ENCODE results near the gene PEX1.
"Not testable (repeated sequence)": the region's sequence is repeated elsewhere in the genome, so short reads cannot be mapped to it uniquely, and the experiment has no call there.

The PEX1 gene

DNA sequence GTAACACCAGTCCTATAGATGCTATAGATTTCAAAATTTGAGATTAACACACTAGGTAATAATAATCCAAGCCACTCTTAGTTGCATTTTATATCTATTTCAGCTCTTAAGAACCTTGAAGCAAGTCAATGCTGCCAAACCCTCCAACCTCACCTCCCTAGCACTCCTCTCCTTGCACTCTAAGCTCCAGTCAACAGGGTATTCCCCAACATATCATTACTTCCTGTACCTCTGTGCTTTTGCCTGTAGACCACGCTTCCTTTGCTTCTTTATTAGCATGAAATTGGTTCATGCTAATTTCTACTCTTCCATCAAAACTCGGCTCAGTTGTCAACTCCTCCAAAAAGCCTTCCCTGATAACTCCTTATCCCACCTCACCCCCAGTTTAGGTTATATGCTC, 24.6 kb downstream of the PEX1 start:
- no peak for DNase-seq

DNA sequence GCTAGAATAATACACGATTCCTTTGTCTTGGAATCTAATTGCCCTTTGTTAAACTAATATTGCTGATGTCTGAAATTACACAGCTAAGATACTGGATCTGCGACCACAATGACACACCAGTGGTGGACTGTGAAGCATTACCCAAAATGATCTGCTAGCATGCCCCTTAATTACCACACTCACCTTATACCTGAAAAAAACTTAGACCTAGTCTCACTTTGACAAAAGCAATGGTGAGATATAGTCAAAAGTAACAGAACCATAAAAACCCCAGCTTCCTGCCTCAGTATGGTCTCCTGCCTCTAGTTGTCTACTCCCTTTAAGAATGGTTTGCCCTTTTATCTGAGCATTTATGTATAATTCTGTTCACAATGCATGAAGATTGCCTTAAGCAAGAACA, 29.8 kb downstream of the PEX1 start:
- DNase-seq, result no peak

DNA sequence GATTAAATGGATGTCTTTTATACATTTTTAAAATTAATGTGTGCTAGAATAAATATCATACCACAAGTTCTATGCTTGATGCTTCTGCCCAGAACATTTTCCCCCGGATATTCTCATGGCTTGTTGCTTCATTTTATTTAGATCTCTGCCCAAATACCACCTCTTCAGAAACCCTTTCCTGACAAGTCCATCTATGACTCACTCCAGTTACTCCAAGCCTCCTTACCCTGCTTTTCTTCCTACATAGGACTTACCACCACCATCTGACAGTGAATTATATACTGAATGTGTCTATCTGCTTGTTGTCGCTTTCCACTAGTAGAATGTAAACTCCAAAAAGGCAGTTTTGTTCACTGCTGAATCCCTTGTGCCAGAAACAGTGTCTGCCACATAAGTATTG, 31.4 kb downstream of the PEX1 start:
- no peak for DNase-seq

DNA sequence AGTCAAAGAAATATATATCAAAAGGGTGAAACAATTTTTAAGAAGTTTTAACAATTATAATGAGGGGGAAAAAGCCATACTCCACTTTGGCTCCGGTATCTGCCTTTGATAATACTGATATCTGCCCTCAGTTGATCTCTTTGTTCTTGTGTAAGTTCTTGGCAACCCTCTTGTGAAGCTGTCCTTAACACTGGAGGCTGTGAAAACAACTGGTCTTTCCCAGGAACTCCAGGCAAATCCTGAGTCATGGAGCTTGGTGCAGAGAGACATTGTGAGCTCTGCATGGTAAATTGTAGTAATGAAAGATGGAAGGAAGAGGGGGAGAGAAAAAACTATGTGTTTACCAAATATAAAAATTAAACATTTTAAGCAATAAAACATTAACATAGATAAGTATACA, 38.7 kb downstream of the PEX1 start:
- no peak for DNase-seq

DNA sequence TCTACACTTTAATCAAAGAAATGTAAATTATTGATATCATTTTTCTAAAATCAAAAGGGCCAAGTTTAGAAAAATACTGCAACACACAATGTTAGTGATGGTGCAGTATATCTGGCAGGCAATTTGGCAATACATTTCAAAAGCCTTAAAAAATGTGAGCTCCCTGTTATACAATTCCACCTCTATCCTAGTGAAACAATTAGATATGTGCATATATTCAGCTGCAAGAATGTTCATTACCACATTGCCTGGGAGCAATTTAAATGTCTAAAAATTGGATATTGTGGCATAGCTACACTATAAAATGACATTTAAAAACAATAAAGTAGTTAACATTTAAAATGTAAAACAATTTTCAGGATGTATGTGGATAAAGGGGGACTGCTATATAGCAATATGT, 40.5 kb downstream of the PEX1 start:
- no peak for DNase-seq

DNA sequence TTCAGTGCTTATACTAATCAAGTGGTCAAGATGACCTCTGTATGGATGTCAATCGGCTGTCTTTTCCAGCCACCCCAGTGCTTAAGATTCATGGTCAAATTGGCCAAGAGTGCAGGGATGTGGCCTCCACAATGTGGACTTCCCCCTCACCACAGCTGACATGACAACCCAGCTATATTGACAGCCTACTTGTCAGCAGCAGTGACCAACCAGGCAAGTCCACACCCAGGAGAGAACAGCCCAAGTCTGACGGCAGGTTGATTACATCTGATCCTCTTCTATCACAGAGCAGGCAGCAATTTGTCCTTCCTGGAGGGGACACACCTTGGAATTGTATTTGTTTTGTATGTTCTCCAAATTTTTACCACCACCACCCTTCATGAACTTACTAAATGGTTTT, 42.3 kb downstream of the PEX1 start:
- DNase-seq, result no peak

DNA sequence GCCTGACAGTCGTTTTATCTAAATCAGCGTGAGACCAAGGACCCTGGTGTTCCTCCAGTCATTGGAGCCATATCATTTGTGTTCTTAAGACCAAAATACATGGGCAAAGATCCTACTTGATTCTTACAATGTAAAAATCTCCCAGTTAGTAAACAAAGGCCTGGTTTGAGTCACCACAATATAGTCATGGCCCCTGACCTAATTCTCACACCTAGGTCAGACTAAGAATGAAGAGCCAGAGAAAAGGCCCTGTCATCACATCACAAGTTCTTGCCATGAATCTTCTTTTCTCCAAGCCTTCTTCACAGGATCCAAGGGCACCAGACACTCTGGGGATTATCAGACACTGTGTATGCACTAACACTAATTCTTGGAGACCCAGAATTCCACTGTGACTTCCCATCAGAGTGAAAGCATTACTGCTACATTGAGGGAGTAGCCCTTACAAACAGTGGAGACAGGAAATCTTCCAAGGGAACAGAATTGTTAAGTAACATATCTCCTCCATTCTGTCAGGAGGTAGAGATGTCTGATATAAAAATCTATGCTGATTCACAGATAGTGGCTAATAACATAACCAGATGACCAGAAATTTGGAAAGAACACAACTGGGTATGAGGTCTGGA, 42.9 kb downstream of the PEX1 start:
- no peak for DNase-seq

DNA sequence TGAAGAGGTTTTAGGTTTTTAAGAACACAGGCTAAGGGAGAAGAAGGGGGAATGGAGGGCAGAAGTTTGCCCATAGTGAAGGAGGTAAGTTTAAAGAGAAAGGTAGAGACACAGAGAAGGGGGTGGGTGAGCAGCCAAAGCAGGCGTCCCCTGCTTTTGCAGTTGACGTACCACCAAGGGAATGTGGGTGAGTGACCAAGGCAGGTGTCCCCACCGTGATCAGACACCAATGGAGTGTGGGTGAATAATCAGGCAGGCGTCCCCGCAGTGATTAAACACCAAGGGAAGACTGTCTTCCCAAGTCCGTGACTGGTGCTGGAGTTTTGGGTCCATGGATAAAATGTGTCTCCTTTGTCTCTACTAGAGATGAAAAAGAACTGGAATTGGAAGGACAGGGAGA, 44.1 kb downstream of the PEX1 start:
- DNase-seq, result not testable (repeated sequence)

DNA sequence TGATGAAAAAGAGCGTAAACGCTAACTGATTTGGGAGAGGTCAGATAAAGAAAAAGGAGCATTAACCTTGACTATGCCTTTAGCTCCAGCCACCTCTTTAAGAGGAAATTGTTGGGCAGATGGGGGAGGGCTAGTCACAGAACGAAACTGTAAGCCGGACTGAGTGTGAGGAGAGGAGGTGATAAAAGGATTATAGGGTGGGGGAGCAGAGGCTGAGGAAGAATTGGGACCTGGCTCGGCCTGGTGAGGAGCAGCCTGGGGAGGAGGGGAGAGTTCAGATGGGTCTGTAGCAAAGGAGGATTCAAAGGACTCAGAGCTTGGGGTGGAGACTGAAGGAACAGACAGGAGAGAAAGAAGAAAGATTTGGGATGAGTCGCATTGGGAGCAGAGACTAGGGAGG, 44.7 kb downstream of the PEX1 start:
- DNase-seq, result not testable (repeated sequence)

DNA sequence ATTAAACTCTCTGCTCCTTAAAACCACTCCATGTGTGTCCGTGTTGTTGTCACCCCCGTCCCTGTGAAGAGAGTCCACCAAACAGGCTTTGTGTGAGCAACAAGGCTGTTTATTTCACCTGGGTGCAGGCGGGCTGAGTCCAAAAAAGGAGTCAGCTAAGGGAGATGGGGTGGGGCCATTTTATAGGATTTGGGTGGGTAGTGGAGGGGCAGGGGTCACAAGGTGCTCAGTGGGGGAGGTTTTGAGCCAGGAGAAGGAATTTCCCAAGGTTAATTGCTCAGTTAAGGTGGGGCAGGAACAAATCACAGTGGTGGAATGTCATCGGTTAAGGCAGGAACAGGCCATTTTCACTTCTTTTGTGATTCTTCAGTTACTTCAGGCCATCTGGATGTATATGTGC, 49.2 kb downstream of the PEX1 start:
- DNase-seq, result not testable (repeated sequence)

DNA sequence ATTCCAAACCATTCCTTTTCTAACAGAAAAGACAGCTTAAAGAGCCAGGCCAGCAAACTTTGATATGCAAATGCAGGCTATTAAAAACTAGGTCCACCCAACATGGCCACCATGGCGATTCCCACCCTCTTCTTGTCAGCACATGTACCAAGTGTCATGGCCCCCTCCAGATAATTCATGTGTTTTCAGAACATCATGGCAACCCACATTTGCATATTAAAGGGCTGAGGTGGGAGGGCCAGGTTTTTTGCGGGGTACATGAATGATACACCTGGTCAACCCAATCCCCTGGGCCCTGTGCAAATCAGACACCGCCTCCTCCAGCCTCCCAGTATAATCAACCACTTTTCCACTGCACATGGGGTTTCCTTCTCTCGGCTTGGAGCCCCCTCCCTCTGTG, 49.6 kb downstream of the PEX1 start:
- DNase-seq, result no peak

DNA sequence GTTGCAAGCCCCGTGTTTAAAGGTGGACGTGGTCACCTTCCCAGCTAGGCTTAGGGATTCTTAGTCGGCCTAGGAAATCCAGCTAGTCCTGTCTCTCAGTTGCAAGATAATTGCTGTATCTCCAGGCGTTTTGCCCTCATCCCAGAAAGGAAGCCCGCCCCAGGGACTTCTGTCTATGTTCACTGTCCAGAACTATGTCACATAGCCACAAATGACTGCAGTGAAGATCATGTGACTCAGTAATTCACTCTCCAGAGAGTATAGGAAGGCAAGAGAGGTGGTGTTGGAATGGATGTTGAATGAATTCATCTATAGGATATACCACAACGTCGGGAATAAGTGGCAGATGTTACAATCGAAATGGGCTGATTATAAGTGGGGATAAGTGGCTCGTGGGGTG, 50.2 kb downstream of the PEX1 start:
- DNase-seq, result no peak

DNA sequence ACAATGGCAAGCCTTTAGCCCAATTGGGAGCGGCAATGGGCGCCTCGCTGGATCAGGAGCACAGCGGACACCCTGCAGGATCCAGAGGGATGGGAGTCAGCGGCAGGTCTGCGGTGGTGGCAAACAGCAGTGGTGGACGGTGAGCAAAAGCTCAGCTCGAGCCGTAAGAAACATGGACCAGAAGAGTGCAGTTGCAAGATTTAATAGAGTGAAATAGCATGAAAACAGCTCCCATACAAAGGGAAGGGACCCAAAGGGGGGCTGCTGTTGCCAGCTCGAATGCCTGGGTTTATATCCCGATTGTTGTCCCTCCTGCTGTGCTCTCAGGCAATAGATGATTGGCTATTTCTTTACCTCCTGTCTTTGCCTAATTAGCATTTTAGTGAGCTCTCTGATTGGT, 50.6 kb downstream of the PEX1 start, which contains the start of gene ERVW-1:
ERVW-1 (minus strand) TSS at position 266 of the 400 bp plus-strand sequence. CDS start 7,565 bp downstream, outside the sequence.
- not testable (repeated sequence) for DNase-seq

DNA sequence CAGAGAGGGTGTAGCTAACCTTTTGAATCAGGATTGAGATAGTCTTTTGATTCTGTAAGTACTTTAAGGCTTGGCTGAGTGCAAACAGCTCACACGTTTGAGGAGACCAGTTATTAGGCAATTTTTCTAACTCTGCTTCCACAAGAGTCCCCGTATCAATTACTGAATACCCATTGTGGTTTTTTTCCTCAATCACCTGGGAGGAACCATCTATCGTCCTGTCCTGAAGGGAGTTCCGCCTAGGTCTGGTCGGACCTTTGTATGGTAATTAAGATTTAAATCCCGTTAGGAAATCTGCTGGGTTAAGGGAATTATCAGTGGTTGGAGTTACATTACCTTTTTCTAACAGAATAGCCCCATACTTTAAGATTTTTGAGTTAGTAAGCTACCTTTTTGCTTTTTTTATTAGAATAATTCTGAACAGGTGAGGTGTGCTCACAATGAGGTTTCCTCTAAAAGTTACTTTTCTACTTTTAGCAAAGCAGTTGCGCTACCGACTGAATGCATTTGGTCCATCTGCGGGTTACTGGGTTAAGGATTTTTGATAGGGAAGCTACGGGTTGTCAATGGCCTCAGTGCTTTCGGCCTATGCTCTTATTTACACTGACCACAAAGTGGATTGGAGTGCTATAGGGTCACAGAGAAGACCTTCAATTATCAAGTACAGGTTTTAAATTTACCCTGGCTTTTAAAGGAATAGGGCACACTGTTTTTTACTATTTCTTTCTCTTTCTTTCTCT, 52.3 kb downstream of the PEX1 start:
- not testable (repeated sequence) for DNase-seq

DNA sequence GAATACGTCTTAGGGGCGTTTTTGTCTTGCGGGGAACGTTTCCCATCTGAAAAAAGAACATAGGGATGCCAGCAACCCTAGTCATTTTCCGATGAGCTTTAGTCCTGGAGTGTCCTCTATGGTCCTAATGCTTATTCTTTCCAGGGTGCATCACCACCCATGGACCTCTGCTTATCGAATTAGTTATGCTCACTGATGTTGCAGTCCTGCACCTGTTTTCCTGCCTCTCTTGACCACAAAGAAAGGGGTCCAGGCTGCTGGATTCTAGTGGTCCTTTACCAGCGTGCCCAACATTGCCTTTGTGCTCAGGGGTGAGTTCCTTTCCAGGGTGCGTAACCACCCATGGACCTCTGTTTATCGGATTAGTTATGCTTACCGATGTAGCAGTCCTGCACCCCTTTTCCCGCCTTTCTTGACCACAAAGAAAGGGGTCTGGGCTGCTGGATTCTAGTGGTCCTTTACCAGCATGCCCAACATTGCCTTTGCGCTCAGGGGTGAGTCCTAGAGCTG, 53.0 kb downstream of the PEX1 start:
- not testable (repeated sequence) for DNase-seq

DNA sequence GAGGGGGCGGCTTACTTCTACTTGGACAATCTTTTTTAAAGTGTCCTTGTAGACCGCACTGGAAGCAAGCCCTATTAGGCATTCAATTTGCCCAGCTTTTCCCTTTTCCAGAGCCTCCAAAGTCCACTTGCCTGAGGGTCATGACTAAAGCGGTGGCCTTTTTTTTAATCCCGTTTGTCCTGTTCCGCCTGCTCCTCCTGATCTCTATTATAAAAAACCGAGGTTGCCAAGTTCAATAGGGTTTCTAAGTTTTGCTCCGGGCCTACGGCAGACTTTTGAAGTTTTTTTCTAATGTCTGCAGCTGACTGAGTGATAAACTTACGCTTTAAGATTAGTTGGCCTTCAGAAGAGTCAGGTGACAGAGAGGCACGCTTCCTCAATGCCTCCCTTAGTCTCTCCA, 54.3 kb downstream of the PEX1 start:
- not testable (repeated sequence) for DNase-seq

DNA sequence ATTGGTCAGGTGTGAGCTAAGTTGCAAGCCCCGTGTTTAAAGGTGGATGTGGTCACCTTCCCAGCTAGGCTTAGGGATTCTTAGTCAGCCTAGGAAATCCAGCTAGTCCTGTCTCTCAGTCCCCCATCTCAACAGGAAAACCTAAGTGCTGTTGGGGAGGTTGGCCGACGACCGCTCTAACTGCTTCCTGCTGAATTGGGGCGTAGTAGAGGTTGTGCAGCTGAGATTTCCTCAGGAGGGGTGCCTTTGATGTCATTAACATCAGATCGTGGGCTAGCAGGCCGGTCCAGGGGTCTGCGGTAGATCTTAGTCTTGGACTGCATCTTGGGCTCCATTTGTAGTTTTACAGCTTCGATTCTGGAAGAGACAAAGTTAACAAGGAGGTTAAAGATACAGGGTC, 59.7 kb downstream of the PEX1 start:
- not testable (repeated sequence) for DNase-seq

DNA sequence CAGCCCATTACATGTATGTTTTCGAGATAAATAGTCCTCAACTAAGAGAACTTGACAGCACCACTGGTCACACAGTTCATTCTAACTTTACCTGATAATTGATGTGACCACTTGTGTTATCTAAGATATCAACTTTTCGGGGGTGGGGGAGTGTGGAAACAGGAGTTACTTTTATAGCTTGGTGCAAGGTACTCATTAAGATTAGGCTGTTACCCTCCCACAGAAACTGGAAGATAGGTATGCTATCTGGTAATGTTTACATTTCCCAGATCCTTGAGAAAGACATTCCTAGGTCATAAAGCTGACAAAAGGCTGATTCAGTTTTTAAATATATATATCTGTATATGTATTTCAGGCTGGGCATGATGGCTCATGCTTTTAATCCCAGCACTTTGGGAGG, 61.6 kb downstream of the PEX1 start:
- DNase-seq, result no peak

DNA sequence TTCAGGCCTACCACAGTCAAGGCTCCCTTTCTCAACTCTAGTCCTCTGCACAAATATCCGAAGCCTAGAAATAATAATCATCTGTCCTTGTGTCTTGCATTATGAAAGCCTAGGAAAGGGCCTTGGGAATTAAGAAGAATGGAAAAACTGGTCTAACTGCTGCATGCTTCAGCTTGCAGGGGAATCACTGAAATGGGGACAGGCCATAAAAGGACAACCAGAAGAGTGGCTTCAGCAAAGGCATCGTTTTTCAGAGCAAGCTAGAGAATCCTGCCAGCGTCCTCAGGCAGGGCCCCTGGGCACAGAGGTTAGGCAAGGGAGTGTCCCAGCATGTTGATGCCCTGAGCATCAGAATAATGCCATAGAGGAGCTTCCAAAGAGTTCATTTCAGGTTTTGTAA, 63.8 kb downstream of the PEX1 start:
- no peak for DNase-seq

DNA sequence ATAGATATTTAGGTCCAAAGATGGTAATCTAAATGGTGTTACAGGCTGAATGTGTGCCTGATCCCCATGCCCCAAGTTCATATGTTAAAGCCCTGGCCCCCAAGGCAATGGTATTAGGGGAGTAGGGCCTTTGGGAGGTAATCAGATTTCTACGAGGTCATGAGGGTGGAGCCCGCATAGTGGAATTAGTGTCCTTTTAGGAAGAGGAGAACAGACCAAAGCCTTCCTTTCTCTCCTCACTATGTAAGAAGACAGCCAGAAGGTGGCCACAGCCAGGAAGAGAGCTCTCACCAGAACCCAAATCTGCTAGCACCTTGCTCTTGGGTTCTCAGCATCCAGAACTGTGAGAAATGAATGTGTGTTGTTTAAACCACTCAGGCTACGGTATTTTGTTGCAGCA, 65.8 kb downstream of the PEX1 start:
- DNase-seq, result no peak

DNA sequence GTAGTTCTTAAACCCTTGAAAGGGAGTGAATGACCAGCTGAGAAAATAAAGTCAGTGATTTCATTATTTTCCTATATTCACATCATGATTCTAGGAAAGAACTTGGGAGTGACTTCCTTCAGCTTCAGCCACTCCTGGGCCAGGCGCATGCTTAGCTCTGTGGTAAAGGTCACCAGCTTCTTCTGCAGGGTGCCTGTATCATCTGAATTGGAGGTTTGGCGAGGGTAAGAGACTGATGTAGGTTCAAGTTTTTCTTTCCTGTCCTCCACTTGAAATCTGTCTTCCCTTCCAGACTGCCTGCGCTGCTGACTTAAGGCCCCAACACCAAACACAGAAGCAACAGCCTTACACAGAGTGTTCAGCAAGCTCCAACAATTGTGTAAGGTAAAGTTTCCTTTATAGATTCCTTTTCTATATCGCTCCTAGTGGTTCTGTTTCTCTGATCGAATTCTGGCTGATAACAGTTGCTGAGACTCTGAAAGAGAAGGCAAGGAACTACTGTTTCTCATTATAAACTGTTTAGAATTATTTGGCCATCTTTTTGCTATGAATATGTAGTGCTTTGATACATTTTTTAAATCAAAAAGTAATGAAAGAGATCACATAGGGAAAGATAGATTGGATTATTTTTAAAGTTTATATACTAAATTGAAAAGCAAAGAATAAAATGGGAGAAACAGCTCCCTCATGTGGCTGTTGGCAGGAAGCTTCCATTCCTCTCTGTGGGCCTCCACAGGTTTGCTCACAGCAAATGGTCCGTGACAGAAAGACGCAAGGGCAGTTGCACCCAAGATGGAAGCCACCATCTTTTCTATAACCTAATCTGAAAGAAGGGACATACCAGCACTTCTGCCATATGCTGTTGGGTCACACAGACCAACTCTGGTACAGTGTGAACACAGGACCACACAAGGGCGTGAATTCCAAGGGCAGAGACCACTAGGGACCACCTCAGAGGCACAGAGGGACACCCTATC, 67.0 kb downstream of the PEX1 start:
- peak; percentile 31 for DNase-seq

DNA sequence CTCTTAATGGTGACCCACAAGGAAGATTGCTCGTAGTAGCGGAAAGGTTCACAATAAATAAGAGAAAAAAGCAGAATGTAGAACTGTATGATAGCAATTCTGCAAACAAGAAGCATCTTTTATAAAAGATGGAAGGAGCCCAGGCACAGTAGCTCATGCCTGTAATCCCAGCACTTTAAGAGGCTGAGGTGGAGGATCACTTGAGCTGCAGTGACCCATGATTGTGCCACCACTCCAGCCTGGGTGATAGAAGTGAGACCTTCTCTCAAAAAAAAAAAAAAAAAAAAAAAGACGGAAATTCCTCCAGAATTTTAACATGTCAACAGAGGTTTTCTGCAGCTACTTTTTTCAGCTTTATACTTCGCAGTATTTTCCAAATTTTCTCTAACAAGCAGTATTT, 67.8 kb downstream of the PEX1 start:
- DNase-seq, result no peak

DNA sequence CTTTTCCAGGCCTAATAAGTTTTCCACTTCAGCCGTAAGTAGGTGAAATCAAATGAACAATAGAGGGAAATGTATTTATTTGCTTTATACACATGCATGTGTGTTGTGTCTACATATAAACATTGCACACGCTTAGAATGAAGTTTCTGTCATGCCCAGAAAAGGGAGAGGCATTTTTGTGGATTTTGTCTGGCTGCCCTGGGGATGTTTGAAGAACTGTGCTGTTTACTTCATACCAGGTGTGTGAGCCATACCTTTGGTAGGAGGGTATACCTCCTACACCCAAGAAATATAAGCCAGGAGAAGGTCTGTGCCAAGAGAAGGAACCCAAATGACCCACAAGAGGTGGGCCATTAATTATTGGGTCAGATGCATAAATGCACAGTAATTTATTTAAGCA, 68.2 kb downstream of the PEX1 start:
- DNase-seq, result no peak

Data from NCI-H2107 (cell line).